MM.1S (cell line): Measurements from ENCODE around the gene CTTN.

Experiments
- DNase-seq: peaks from one replicate; pipeline ENCODE4 v3.0.0-alpha.2; 2015
- H2AFZ ChIP-seq: fragments of 300-600 bp; sonication (generic); 2 replicates; pipeline ENCODE4 v1.6.0; 2016; ENCODE audit warnings: antibody characterized with exemption, low read length
- H3F3A ChIP-seq: fragments of 300-600 bp; sonication (generic); 2 replicates; pipeline ENCODE4 v1.6.1; 2016; ENCODE audit warnings: mild to moderate bottlenecking, antibody characterized with exemption, low read length, moderate library complexity, mixed read lengths; ENCODE audit not compliant: insufficient read depth
- H3K27ac ChIP-seq: fragments of 300-600 bp; sonication (generic); 2 replicates; pipeline ENCODE4 v1.5.1; 2016; ENCODE audit warnings: mild to moderate bottlenecking, low read length
- H3K27me3 ChIP-seq: fragments of 300-600 bp; sonication (generic); replicated peaks from 2 replicates; pipeline ENCODE4 v1.6.0; 2016; ENCODE audit warnings: low read length; ENCODE audit not compliant: insufficient read depth
- H3K36me3 ChIP-seq: fragments of 300-600 bp; sonication (generic); replicated peaks from 2 replicates; pipeline ENCODE4 v1.6.1; 2016; ENCODE audit warnings: mild to moderate bottlenecking, low read length, mixed read lengths; ENCODE audit not compliant: insufficient read depth
- H3K4me1 ChIP-seq: fragments of 300-600 bp; sonication (generic); 2 replicates; pipeline ENCODE4 v1.6.1; 2016; ENCODE audit warnings: low read length, mixed read lengths
- H3K4me2 ChIP-seq: fragments of 300-600 bp; sonication (generic); 2 replicates; pipeline ENCODE4 v1.6.0; 2016; ENCODE audit warnings: low read depth, low read length
- H3K4me3 ChIP-seq: fragments of 300-600 bp; sonication (generic); 2 replicates; pipeline ENCODE4 v1.5.1; 2016; ENCODE audit warnings: low read length, mixed read lengths
- H3K79me2 ChIP-seq: fragments of 300-600 bp; sonication (generic); 2 replicates; pipeline ENCODE4 v1.6.1; 2016; ENCODE audit warnings: mixed run types, low read length, mixed read lengths
- H3K9ac ChIP-seq: fragments of 300-600 bp; sonication (generic); 2 replicates; pipeline ENCODE4 v1.6.1; 2016; ENCODE audit warnings: low read length, mixed read lengths
- H3K9me2 ChIP-seq: fragments of 300-600 bp; sonication (generic); replicated peaks from 2 replicates; pipeline ENCODE4 v1.6.1; 2016; ENCODE audit warnings: mild to moderate bottlenecking, low read length, mixed read lengths; ENCODE audit not compliant: insufficient read depth
- H3K9me3 ChIP-seq: fragments of 300-600 bp; sonication (generic); replicated peaks from 2 replicates; pipeline ENCODE4 v1.6.1; 2016; ENCODE audit warnings: mild to moderate bottlenecking, low read length, mixed read lengths; ENCODE audit not compliant: insufficient read depth
- H4K20me1 ChIP-seq: fragments of 300-600 bp; sonication (generic); 2 replicates; pipeline ENCODE4 v1.6.1; 2016; ENCODE audit warnings: mild to moderate bottlenecking, low read length, moderate library complexity, mixed read lengths; ENCODE audit not compliant: insufficient read depth
- EZH2 ChIP-seq: fragments of 300-600 bp; sonication (generic); optimal IDR thresholded peaks from 2 replicates; pipeline ENCODE3; 2017; ENCODE audit warnings: low read depth, mild to moderate bottlenecking, antibody characterized with exemption, low read length, mixed read lengths
- EZH2phosphoT487 ChIP-seq: fragments of 300-600 bp; sonication (generic); IDR thresholded peaks from 2 replicates; pipeline ENCODE4 v1.6.1; 2018; ENCODE audit warnings: antibody characterized with exemption, low read length
- TF ChIP-seq, protein P1 (sequence below): fragments of 300-600 bp; sonication (generic); IDR thresholded peaks from 2 replicates; pipeline ENCODE4 v1.5.1; 2016; ENCODE audit warnings: antibody characterized with exemption, low read length, mixed read lengths

CTTN gene

DNA sequence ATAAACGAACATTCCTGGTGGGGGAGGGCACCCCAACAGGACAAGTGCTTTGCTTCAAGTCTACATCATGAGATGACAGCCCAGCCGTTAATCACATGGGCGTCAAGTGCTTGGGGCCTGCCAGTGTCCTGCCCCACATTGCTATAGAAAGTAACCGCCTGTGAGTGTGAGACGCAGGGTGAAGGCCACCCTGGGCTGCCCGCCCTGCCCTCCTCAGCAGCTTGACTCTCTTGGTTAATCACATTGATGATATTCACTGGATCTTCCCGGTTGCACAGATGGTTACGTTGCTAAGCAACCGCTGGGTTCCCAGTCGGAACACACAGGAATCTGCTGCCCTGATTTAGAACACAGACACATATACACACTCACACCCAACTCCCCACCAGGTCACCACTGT is 79.3 kb downstream of the CTTN start:
- Histone ChIP-seq H3K4me2 (no peak overlapping the region), H3K36me3 (no peaks in the 10 kb centered on the region), H3K9me3 (no peaks in the 10 kb centered on the region), H2AFZ (no peak overlapping the region), H3K79me2 (no peaks in the 10 kb centered on the region), H3K27ac (no peak overlapping the region), H3K27me3 (peaks cover 100% of the 10 kb centered on the region), H3K9ac (no peak overlapping the region), H3K9me2 (no peaks in the 10 kb centered on the region), H4K20me1 (no peaks in the 10 kb centered on the region), H3K4me1 (no peaks in the 10 kb centered on the region), H3F3A (no peaks in the 10 kb centered on the region), H3K4me3 (no peak overlapping the region)
- TF ChIP-seq EZH2phosphoT487, result no peak
- TF ChIP-seq, protein P1, sequence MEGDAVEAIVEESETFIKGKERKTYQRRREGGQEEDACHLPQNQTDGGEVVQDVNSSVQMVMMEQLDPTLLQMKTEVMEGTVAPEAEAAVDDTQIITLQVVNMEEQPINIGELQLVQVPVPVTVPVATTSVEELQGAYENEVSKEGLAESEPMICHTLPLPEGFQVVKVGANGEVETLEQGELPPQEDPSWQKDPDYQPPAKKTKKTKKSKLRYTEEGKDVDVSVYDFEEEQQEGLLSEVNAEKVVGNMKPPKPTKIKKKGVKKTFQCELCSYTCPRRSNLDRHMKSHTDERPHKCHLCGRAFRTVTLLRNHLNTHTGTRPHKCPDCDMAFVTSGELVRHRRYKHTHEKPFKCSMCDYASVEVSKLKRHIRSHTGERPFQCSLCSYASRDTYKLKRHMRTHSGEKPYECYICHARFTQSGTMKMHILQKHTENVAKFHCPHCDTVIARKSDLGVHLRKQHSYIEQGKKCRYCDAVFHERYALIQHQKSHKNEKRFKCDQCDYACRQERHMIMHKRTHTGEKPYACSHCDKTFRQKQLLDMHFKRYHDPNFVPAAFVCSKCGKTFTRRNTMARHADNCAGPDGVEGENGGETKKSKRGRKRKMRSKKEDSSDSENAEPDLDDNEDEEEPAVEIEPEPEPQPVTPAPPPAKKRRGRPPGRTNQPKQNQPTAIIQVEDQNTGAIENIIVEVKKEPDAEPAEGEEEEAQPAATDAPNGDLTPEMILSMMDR, result no peak
- DNase-seq, result no peak

DNA sequence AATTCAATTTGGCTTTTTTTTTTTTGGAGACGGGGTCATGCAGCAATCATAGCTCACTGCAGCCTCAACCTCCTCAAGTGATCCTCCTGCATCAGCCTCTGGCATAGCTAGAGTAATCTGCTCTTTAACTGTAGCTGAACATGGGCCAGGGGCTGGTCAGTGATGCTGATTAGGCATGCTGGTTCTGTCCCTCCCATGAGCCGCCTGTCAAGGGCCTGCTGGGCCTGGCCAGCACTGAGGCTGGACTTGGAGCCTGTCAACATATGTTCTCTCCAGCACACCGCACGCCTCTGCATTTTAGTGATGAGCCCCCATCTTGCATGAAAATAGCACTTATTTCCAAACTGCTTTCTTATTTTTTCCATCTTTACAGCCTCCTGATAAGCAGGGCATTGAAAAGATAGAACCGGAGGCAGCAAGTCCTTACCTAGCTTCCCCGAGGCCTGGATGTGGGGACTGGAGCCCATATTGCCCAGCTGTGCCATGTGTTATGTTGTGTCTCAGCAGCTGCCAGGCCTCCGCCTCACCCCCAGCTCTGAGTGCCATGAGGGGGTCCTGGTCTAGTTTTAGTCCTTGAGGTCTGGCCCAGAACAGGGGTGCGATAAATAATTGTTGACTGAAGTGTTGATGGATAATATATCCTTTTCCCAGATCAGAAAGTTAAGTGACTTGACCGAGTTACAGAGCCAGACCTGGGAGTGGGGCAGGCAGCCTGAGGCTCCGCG is 80.0 kb downstream of the CTTN start:
- Histone ChIP-seq H3K9me3 (no peaks in the 10 kb centered on the region), H3K4me1 (no peaks in the 10 kb centered on the region), H4K20me1 (no peaks in the 10 kb centered on the region), H3K36me3 (no peaks in the 10 kb centered on the region), H3F3A (no peaks in the 10 kb centered on the region), H3K4me2 (no peak overlapping the region), H3K9me2 (no peaks in the 10 kb centered on the region), H3K27me3 (peaks cover 100% of the 10 kb centered on the region), H2AFZ (no peak overlapping the region), H3K4me3 (no peak overlapping the region), H3K27ac (no peak overlapping the region), H3K9ac (no peak overlapping the region), H3K79me2 (no peaks in the 10 kb centered on the region)
- no peak for DNase-seq
- TF ChIP-seq, protein P1, result no peak
- no peak for TF ChIP-seq EZH2phosphoT487
- TF ChIP-seq EZH2, result no peak

DNA sequence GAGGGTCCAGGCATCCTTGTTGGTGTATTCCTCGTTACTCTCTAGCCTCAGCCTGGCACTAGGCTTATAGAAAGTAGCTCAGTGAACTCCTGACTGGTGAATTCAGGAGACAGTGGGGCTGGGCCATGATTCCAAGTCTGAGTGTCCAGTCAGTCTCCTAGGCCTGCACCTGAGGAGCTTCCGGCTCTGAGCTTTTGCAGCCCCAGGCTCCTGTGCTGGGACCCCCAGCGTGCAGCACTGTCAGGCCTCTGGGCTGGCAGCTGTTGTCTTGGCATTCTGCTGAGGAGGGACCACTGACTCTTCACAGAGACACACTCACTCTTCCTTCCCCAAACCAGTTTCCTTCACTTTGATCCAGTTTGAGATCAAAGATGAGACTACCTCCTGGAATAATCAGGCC is 82.4 kb downstream of the CTTN start:
- no peaks in the 10 kb centered on the region for H3F3A ChIP-seq
- no peak overlapping the region for H2AFZ ChIP-seq
- no peaks in the 10 kb centered on the region for H3K79me2 ChIP-seq
- H4K20me1 ChIP-seq, result no peaks in the 10 kb centered on the region
- peaks cover 100% of the 10 kb centered on the region for H3K27me3 ChIP-seq
- H3K27ac ChIP-seq, result no peak overlapping the region
- no peak for DNase-seq
- no peaks in the 10 kb centered on the region for H3K4me1 ChIP-seq
- H3K9ac ChIP-seq, result no peak overlapping the region
- no peak overlapping the region for H3K4me2 ChIP-seq
- H3K9me3 ChIP-seq, result no peaks in the 10 kb centered on the region
- no peak overlapping the region for H3K4me3 ChIP-seq
- H3K9me2 ChIP-seq, result no peaks in the 10 kb centered on the region
- TF ChIP-seq EZH2phosphoT487 (no peak), EZH2 (no peak)
- TF ChIP-seq, protein P1, result no peak
- no peaks in the 10 kb centered on the region for H3K36me3 ChIP-seq
